Endothelial cell of umbilical vein (primary cell): ENCODE results near the gene SLC7A7. TPM values are rescaled to one million over a fixed set of nuclear protein-coding genes. Genes with fewer than 3 reads are reported as not detected.

Source experiments
- BruUV-seq: library from RNA; stranded (reverse); fragments of 400-500 nt; replicated peaks from 2 replicates; lab custom pipeline; 2021; lab: Mats Ljungman, UMichigan
- CTCF ChIA-PET: fragments of 300-600, 350-600 bp; sonication (Branson Sonifier 250); formaldehyde crosslinking; loops from one replicate; lab custom pipeline; 2021; ENCODE audit warnings: antibody characterized with exemption, inconsistent platforms; lab: Charles Lee
- POLR2A ChIA-PET: fragments of 300-600, 350-600 bp; sonication (Branson Sonifier 250); formaldehyde crosslinking; loops from one replicate; lab custom pipeline; 2021; ENCODE audit warnings: antibody characterized with exemption, inconsistent platforms; lab: Charles Lee
- DNase-seq: peaks from one replicate; pipeline ENCODE4 v3.0.0-alpha.2; 2011; ENCODE audit warnings: low read depth, low spot score
- FAIRE-seq: peaks from 2 replicates; lab custom pipeline; 2011; peaks lifted over from hg19 to GRCh38; lab: Jason Lieb, UNC
- H2AFZ ChIP-seq: 2 replicates; pipeline ENCODE4 v1.6.0; 2012; ENCODE audit warnings: low read depth, low read length, control low read depth, inconsistent platforms
- H3K27ac ChIP-seq: 2 replicates; pipeline ENCODE4 v1.5.1; 2011; ENCODE audit warnings: low read depth, mild to moderate bottlenecking, control low read depth, low read length, moderate library complexity; ENCODE audit not compliant: insufficient read depth
- H3K27me3 ChIP-seq, 2 experiments: 2 replicates each; pipeline versions ENCODE4 v1.6.0 to v1.6.1; 2011; ENCODE audit warnings: low read length in 2 of 2, mixed read lengths in 1 of 2; ENCODE audit not compliant: control insufficient read depth in 2 of 2, insufficient read depth in 2 of 2
- H3K36me3 ChIP-seq, 2 experiments: 2 replicates in 1 of 2; 3 replicates in 1 of 2; pipeline ENCODE4 v1.5.1; 2011; ENCODE audit warnings: low read length in 2 of 2, mild to moderate bottlenecking in 1 of 2, moderate library complexity in 1 of 2; ENCODE audit not compliant: control insufficient read depth in 2 of 2, insufficient read depth in 2 of 2; ENCODE audit errors: extremely low read depth in 1 of 2
- H3K4me1 ChIP-seq: 3 replicates; pipeline ENCODE4 v1.5.1; 2011; ENCODE audit warnings: mild to moderate bottlenecking, low read length; ENCODE audit not compliant: control insufficient read depth, insufficient read depth; ENCODE audit errors: extremely low read depth
- H3K4me2 ChIP-seq: 2 replicates; pipeline ENCODE4 v1.6.1; 2011; ENCODE audit warnings: low read length, control low read depth, mixed read lengths; ENCODE audit not compliant: insufficient read depth
- H3K4me3 ChIP-seq, 3 experiments: fragments of 200-600 bp in 1 of 3; sonication (generic), shearing (Covaris generic) in 1 of 3; replicated peaks in 1 of 3; 2 replicates each; pipeline ENCODE4 v1.5.1; 2011 to 2016; ENCODE audit warnings: control low read depth in 3 of 3, low read length in 3 of 3, mild to moderate bottlenecking in 2 of 3, inconsistent platforms in 1 of 3, low read depth in 1 of 3, moderate library complexity in 1 of 3; ENCODE audit not compliant: insufficient read depth in 1 of 3
- H3K79me2 ChIP-seq: 2 replicates; pipeline ENCODE4 v1.6.0; 2012; ENCODE audit warnings: low read length, inconsistent platforms; ENCODE audit not compliant: control insufficient read depth, insufficient read depth
- H3K9ac ChIP-seq: replicated peaks from 2 replicates; pipeline ENCODE3; 2011; ENCODE audit warnings: low read length, control low read depth; ENCODE audit not compliant: insufficient read depth; ENCODE audit errors: extremely low read depth
- H3K9me1 ChIP-seq: replicated peaks from 3 replicates; pipeline ENCODE4 v1.6.0; 2011; ENCODE audit warnings: mild to moderate bottlenecking, low read length; ENCODE audit not compliant: control insufficient read depth, insufficient read depth; ENCODE audit errors: extremely low read depth
- H3K9me3 ChIP-seq: replicated peaks from 2 replicates; pipeline ENCODE4 v1.5.1; 2012; ENCODE audit warnings: low read length, inconsistent platforms; ENCODE audit not compliant: control insufficient read depth, insufficient read depth
- H4K20me1 ChIP-seq: replicated peaks from 2 replicates; pipeline ENCODE3; 2011; ENCODE audit warnings: mild to moderate bottlenecking, low read length; ENCODE audit not compliant: control insufficient read depth, insufficient read depth; ENCODE audit errors: extremely low read depth
- CTCF ChIP-seq, 2 donors: IDR thresholded peaks; 1 replicate in 1 of 2; 2 replicates in 1 of 2; pipeline ENCODE4 v1.5.1; 2011; ENCODE audit warnings: low read length in 2 of 2, mild to moderate bottlenecking in 2 of 2, moderate library complexity in 2 of 2, control low read depth in 1 of 2, inconsistent platforms in 1 of 2, low read depth in 1 of 2; ENCODE audit not compliant: insufficient read depth in 1 of 2; ENCODE audit errors: extremely low read depth in 1 of 2
- EZH2 ChIP-seq: IDR thresholded peaks from 2 replicates; pipeline ENCODE4 v1.6.1; 2012; ENCODE audit warnings: borderline replicate concordance, low read depth, mild to moderate bottlenecking, moderate library complexity, low read length, inconsistent platforms; ENCODE audit not compliant: severe bottlenecking
- FOS ChIP-seq: IDR thresholded peaks from 2 replicates; pipeline ENCODE4 v1.6.1; 2011; ENCODE audit warnings: mild to moderate bottlenecking, low read length, moderate library complexity, borderline replicate concordance; ENCODE audit not compliant: insufficient read depth
- GATA2 ChIP-seq: IDR thresholded peaks from 2 replicates; pipeline ENCODE4 v1.7.0; 2011; ENCODE audit warnings: low read depth, mild to moderate bottlenecking, moderate library complexity, mixed read lengths, low read length; ENCODE audit not compliant: insufficient read length, insufficient read depth
- JUN ChIP-seq: IDR thresholded peaks from 2 replicates; pipeline ENCODE4 v1.6.1; 2011; ENCODE audit warnings: borderline replicate concordance, low read depth; ENCODE audit not compliant: insufficient read length, insufficient read depth
- MAX ChIP-seq: IDR thresholded peaks from 2 replicates; pipeline ENCODE4 v1.6.1; 2011; ENCODE audit not compliant: insufficient read depth, insufficient read length
- MYC ChIP-seq: IDR thresholded peaks from one replicate; pipeline ENCODE4 v1.6.1; 2011; ENCODE audit warnings: mild to moderate bottlenecking, low read depth, low read length
- POLR2A ChIP-seq: IDR thresholded peaks from 2 replicates; pipeline ENCODE4 v1.6.1; 2012; ENCODE audit warnings: low read depth, mild to moderate bottlenecking, control low read depth, low read length
- POLR2AphosphoS5 ChIP-seq: IDR thresholded peaks from 2 replicates; pipeline ENCODE4 v1.6.1; 2012; ENCODE audit warnings: low read depth, mild to moderate bottlenecking, control low read depth, low read length, moderate library complexity; ENCODE audit not compliant: insufficient read depth
- dilution Hi-C: fragments of 300-500 bp; cut with MboI; formaldehyde crosslinking; loops from one replicate; pipeline ENCODE4 v1.15.0; 2019; ENCODE audit warnings: low sequenced_read_pairs; ENCODE audit not compliant: extremely low pct_ligation_motif_present
- intact Hi-C: fragments of 100-400 bp; cut with micrococcal nuclease; formaldehyde crosslinking; loops from one replicate; pipeline ENCODE4 v1.10.0; 2022
- polyA plus RNA-seq, 4 experiments: library from polyadenylated mRNA; depleted of rRNA in 3 of 4; stranded (reverse) in 3 of 4; unstranded in 1 of 4; fragments of >200 nt; gene quantifications; 2 replicates each; pipeline versions ENCODE4 v1.2.1 to v1.2.3, GENCODE V29; 2011 to 2012; ENCODE audit warnings: missing spikeins in 1 of 4
- total RNA-seq: library from RNA; stranded (reverse); gene quantifications from 2 replicates; pipeline ENCODE4 v1.2.3, GENCODE V29; 2021

The SLC7A7 gene
- total and polyA plus RNA-seq, 2 donors (not counting 3 experiments of a cell fraction or from before 2014, with no cell fraction given) = 22.5 to 94.0 TPM

GRCh38 chr14:22767323-22767589 is 48.0 kb downstream of the SLC7A7 start:
- peaks cover 26% of the 10 kb centered on the region for H3K79me2 ChIP-seq

More at GRCh38 chr14:22767323-22767589, 48.0 kb downstream of the SLC7A7 start:
- BruUV-seq = TSS peak; percentile 32
- H3K9me1 ChIP-seq = no peaks in the 10 kb centered on the region
- ChIA-PET POLR2A (interaction anchor here (1.2 kb wide), 1 partner anchor 78 kb away, joined by 3 read pairs; no protein-coding TSS in a partner anchor), CTCF (interaction anchor here (1.4 to 3.0 kb wide), 10 partner anchors 28 to 197 kb away, joined by 4 to 49 read pairs (median 6); no protein-coding TSS in a partner anchor)
- peak overlapping the region; percentile 96 for H3K4me2 ChIP-seq
- DNase-seq = no peak
- H3K36me3 ChIP-seq = peaks cover 22 to 28% of the 10 kb centered on the region in 2 experiments
- H4K20me1 ChIP-seq = no peaks in the 10 kb centered on the region
- dilution Hi-C loops (no loop called here), intact Hi-C loops (loop anchor here (1.0 to 5.0 kb wide), 7 partner anchors 52 to 210 kb away; no protein-coding TSS in a partner anchor)
- H2AFZ ChIP-seq = peak overlapping the region; percentile 23
- no peak for TF ChIP-seq MYC
- no peak for TF ChIP-seq CTCF (IDR thresholded peaks at IDR 0.05; ENCODE audit: extremely low read depth in 1 of 2, insufficient read depth in 1 of 2, low read depth in 1 of 2, low read length in 2 of 2)
- no peak for TF ChIP-seq JUN
- TF ChIP-seq EZH2 = no peak
- TF ChIP-seq POLR2A = no peak
- TF ChIP-seq POLR2AphosphoS5 = no peak
- no peak for TF ChIP-seq FOS
- TF ChIP-seq GATA2 = no peak
- TF ChIP-seq MAX = no peak
- peaks cover 24% of the 10 kb centered on the region for H3K4me1 ChIP-seq
- H3K9ac ChIP-seq = peak overlapping the region; percentile 93
- peak overlapping the region; percentile 84 for H3K27ac ChIP-seq
- no peaks in the 10 kb centered on the region for H3K9me3 ChIP-seq
- H3K4me3 ChIP-seq = peak overlapping the region; percentile 77 to 99 (median 92)
- H3K27me3 ChIP-seq = no peaks in the 10 kb centered on the region
- FAIRE-seq = no peak
